Epithelial cell of proximal tubule (primary cell): ENCODE measurements around the gene GLI3. TPM values are rescaled to one million over a fixed set of nuclear protein-coding genes. Genes with fewer than 3 reads are reported as not detected.

Source experiments
- DNase-seq: peaks from one replicate; pipeline ENCODE4 v3.0.0-alpha.2; 2011; ENCODE audit warnings: low read depth
- H3K4me3 ChIP-seq: 2 replicates; pipeline ENCODE4 v1.5.1; 2011; ENCODE audit warnings: low read depth, mild to moderate bottlenecking, low read length
- total RNA-seq: library from RNA; depleted of rRNA; stranded (reverse); fragments of >200 nt; gene quantifications from 2 replicates; pipeline ENCODE4 v1.2.3, GENCODE V29; 2015
- TF ChIP-seq, protein P1 (sequence below): conservative IDR thresholded peaks from 2 replicates; pipeline ENCODE4 v1.5.1; 2012; ENCODE audit warnings: low read depth, mild to moderate bottlenecking, low read length

The GLI3 gene
- total RNA-seq, 1 donor from 2014 or later: 2.6 TPM

DNA sequence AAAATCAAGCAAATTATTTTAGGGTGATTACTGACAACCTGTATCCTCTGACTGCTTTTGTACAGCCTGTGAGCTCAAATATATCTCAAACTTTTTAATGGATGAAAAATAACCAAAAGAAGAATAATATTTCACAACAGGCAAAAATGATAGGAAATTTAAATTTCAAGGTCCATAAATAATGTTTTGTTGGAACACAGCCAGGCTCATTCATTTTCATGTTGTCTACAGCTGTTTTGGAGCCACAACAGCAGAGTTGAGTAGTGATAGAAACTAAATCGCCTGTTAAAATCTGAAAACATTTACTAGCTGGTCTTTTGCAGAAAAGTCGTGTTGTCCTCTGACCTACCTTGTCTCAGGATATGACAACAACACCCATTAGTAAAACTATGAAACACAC lies 75.9 kb downstream of the GLI3 start:
- no peak overlapping the region for H3K4me3 ChIP-seq
- TF ChIP-seq, protein P1, sequence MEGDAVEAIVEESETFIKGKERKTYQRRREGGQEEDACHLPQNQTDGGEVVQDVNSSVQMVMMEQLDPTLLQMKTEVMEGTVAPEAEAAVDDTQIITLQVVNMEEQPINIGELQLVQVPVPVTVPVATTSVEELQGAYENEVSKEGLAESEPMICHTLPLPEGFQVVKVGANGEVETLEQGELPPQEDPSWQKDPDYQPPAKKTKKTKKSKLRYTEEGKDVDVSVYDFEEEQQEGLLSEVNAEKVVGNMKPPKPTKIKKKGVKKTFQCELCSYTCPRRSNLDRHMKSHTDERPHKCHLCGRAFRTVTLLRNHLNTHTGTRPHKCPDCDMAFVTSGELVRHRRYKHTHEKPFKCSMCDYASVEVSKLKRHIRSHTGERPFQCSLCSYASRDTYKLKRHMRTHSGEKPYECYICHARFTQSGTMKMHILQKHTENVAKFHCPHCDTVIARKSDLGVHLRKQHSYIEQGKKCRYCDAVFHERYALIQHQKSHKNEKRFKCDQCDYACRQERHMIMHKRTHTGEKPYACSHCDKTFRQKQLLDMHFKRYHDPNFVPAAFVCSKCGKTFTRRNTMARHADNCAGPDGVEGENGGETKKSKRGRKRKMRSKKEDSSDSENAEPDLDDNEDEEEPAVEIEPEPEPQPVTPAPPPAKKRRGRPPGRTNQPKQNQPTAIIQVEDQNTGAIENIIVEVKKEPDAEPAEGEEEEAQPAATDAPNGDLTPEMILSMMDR: no peak
- DNase-seq: no peak

DNA sequence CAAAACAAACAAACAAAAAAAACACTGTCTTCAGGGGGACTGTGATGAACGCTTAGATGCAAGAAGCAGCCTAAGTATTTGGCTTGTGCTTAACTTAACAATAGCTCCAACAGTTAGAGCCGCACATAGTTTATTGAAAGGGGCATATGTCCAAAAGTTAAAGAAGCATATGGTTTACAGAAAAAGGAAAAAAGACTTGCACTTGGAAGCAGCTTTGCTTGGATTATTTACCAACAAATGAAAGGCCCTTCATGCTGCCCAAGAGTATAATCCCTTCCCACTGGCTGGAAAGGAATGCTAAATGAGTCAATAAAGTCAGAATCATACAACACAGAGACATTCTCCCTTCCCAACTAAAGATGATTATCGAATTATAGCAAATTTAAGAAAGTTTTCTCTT lies 77.9 kb downstream of the GLI3 start:
- H3K4me3 ChIP-seq: no peak overlapping the region
- no peak for DNase-seq
- TF ChIP-seq, protein P1: no peak

DNA sequence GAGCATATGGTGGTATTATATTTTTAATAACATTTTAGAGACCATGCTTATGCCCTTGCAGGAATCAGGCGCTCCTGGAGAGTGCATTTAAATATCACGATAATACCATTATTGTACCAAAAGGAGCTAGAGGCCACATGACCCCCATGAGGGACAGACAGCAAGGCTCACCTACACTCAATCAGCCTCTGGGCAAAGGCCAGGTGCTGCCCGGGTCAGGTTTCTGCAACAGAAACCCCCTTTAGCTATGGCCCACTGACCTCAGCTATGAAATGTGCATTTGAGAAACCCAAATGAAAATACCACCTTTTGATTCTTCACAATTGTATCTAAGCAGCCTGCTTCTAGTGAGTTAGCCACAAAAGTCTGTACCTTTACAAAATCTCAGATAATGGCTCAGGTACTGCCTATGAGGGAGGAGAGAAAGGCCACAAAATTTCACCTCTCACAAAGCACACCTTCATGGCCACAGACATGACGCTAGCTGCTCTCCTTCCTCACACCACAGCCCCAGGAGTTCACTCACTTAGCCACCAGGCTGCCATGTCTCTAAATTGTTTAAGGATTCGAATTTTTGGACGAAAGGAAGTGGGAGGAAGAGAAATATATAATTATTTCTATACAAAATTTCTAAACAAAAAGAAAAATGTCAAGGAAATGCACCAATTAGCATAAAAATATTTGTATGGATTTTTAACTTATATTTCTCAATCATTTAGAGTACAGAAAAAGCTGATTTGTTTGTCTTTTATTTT lies 79.9 kb downstream of the GLI3 start:
- TF ChIP-seq, protein P1: no peak
- no peak for DNase-seq
- H3K4me3 ChIP-seq: no peak overlapping the region

DNA sequence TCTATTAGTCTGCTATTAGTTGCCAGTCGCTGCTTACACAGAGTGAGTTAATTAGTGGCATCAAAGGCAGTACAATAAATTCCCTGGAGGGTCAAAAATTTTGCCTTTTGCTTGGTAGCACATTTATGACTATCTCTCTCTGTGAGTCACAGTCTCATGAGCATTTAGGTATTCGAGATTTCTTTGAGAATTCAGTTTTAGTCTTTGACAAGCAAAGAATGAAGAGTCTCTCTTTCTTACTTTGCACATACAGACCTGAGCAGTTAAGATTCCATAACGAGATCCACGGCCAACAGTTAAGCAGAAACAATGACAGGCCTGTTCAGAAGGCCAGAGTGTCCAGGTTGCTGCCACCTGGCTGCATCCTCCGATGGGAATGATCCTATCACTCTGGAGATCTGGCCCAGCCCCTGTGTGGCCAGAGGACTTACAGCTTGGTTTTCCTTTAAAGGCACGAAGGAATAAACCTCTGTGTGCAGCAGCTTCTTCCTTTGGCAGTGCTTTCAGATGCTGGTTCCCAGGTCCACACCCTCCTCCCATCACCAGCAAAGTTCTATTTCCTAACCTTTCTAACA lies 80.6 kb downstream of the GLI3 start:
- TF ChIP-seq, protein P1: no peak
- no peak for DNase-seq
- H3K4me3 ChIP-seq: no peak overlapping the region

DNA sequence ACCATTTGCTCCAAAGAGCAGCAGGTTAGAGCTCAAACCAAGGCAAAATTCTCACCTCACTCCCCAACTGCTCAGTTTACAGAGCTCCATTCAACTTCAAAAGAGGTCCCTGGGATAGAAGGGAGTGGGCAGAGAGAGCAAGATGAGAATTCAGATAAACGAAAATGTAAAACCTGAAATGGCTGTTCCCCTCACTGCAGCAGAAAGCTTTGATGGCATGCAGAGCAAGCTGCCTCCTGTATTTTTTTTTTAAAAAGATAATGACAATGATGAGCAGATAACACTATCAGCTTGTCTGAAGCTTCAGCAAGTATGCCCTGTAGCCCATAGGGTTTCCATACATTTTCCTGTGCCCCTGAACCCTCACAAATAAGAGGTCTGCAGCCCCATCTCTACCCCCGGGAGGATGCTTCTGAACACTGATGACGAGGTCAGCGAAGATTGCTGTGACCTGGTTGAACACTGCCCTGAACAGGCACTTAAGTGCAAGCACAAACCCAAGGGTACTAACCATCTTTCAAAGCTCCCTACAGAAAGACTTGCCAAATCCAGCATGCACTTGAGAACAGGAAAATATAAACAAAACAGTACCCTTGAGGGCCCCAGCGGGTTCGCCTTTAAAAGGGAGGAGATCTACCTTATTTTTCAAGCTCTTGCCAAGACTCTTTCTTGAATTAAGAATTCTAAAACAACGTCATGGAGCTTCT lies 81.3 kb downstream of the GLI3 start:
- TF ChIP-seq, protein P1: no peak
- no peak for DNase-seq
- H3K4me3 ChIP-seq: no peak overlapping the region

DNA sequence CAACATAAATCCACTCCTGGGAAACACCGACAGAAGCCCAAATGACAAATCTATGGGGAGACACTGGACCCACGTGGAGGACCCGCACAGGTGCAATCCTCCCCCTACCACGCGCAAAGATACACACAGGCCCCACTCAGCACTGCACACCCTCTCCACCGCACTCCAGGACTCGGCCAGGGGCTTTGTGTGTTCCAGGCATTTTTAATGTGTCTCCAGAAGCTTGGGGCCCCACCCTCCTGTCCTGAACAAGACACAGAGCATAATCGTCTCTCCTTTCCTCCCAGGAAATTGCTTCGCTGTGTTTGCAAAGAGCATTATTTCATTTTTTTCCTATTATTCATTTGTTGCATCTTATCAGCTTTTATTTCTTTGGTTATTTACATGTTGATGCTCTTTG lies 82.8 kb downstream of the GLI3 start:
- TF ChIP-seq, protein P1: no peak
- H3K4me3 ChIP-seq: no peak overlapping the region

More for the DNA sequence above, 82.8 kb downstream of the GLI3 start:
- DNase-seq: no peak
